GM13977 (cell line): ENCODE data around the gene TMCC3.
A peak's percentile ranks its signal among the peaks of the same experiment; 100 is the strongest.

ENCODE experiments used
- DNase-seq: peaks from one replicate; pipeline ENCODE4 v3.0.0; 2012; ENCODE audit warnings: low spot score
- in situ Hi-C: fragments of 300-500 bp; cut with MboI; formaldehyde crosslinking; loops from one replicate; pipeline ENCODE4 v1.12.0; 2022; ENCODE audit warnings: low sequenced_read_pairs, low pct_unique_long_range_greater_than_20kb, mixed read lengths, inconsistent platforms; ENCODE audit not compliant: unreplicated experiment
- TF ChIP-seq, protein P1 (sequence below): IDR thresholded peaks from 2 replicates; pipeline ENCODE4 v1.5.1; 2012; ENCODE audit warnings: mild to moderate bottlenecking, control low read depth; ENCODE audit not compliant: insufficient read depth; ENCODE audit errors: extremely low read depth, missing control alignments

TMCC3 gene

DNA sequence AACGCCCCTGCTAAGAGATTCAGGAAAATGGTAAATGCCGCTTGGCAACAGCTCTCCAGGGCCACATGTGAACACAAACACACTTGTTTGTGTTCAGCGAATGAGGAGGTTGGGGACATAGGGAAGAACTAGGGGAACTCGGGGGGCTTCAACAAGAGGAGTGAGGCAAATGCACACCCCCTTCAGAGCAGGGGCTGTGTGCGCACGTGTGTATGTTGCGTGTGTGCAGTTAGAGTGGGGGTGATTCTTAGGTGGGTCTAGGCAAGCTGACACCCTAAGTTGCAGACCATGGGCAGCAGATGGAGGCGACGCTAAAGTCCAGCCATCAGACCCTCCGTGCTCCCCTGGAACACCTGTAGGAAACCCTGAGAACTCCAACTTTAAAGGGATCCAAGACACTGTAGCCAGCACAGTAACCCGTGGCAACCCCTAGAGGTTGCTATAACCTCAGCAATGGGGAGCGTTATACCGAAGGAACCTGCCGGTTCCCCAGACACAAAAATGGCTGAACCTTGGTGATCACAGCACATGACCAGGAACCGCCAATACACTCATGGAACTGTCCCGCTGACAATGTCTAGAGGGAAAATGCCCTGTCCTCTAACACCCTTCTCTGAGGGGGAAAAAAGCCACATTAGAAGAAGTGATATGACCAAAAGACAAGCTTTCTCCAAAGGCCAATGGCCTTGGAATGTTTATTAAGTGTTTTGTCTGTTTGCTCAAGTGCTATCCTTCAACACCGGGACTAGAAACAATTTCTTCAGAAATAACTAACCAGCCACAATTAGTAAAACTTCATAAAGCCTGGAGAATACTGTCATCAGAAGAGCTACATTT, 104.2 kb downstream of the TMCC3 start:
- DNase-seq = peak; percentile 77
- in situ Hi-C loops = no loop called here
- TF ChIP-seq, protein P1, sequence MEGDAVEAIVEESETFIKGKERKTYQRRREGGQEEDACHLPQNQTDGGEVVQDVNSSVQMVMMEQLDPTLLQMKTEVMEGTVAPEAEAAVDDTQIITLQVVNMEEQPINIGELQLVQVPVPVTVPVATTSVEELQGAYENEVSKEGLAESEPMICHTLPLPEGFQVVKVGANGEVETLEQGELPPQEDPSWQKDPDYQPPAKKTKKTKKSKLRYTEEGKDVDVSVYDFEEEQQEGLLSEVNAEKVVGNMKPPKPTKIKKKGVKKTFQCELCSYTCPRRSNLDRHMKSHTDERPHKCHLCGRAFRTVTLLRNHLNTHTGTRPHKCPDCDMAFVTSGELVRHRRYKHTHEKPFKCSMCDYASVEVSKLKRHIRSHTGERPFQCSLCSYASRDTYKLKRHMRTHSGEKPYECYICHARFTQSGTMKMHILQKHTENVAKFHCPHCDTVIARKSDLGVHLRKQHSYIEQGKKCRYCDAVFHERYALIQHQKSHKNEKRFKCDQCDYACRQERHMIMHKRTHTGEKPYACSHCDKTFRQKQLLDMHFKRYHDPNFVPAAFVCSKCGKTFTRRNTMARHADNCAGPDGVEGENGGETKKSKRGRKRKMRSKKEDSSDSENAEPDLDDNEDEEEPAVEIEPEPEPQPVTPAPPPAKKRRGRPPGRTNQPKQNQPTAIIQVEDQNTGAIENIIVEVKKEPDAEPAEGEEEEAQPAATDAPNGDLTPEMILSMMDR = peak; percentile 58

DNA sequence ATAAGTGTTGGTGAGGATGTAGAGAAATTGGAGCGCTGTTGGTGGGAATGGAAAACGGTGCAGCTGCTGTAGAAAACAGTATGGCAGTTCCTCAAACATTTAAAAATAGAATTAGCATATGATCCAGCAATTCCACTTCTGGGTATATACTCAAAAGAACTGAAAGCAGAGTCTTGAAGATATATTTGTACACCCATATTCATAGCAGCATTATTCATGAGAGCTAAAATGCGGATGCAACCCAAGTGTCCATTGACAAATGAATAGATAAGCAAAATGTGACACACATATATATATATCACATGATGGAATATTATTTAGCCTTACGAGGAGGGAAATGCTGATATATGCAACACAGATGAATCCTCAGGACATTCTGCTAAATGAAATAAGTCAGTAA, 106.0 kb downstream of the TMCC3 start:
- no peak for DNase-seq
- TF ChIP-seq, protein P1 = no peak
- in situ Hi-C loops = no loop called here

DNA sequence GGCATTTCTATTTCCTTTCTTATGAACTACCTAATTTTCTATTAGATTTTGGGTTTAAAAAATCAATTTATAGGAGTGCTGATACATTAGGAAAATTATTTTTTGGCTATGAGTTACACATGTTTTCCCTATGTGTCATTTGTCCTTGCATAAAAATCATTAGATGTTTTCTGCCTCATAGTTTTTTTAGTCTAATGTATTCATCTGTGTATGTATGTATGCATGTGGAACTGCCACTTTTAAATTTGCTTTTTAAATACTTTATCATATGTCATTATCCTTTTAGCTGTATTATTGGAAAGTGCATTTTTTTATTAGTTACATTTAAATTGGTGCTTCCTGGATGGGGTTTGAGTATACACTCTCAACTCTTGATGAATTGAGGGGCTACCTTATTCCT, 112.0 kb downstream of the TMCC3 start:
- in situ Hi-C loops = loop anchor here (10.0 kb wide), 1 partner anchor 214 kb away; no protein-coding TSS in a partner anchor
- DNase-seq = no peak
- TF ChIP-seq, protein P1 = no peak

DNA sequence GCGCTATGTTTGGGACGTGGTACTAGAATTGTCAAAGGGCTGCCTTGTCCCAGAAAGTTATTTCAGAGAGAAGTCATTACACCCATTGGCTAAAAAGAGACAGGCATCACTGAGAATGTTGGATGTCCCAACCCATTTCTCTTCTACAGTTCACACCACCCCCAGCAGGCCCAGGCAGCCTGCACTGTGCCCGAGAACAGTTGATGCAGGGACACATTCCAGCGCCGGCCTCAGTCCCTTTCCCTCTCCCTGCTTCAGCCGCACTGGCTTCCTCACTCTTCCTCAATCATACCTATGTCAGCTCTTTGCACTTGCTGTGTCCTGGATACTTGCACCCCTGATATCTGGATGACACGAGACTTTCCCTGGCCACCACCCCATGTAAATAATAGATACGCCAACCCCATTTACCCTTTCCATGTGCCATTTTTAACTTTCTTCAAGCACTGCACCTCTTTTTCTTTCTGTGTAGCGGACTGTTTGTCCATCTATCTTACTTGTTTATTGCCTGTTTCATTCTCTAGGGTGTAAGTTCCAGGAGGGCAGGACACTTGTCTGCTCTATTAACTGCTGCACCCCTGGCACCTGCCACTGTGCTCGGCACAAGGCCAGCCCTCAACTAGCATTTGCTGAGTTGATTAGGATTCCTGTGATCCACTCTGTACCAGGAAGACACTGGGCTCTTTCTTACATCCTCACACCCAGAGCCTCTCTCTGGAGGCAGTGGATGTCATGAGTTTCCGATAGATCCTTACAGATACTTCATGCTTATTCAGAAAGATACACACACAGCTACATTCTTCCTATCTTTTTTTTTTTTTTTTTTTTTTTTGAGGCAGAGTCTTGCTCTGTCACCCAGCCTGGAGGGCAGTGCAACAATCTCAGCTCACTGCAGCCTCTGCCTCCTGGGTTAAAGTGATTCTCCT, 114.1 kb downstream of the TMCC3 start:
- in situ Hi-C loops = loop anchor here (10.0 kb wide), 1 partner anchor 212 kb away; no protein-coding TSS in a partner anchor
- DNase-seq = no peak
- TF ChIP-seq, protein P1 = no peak

DNA sequence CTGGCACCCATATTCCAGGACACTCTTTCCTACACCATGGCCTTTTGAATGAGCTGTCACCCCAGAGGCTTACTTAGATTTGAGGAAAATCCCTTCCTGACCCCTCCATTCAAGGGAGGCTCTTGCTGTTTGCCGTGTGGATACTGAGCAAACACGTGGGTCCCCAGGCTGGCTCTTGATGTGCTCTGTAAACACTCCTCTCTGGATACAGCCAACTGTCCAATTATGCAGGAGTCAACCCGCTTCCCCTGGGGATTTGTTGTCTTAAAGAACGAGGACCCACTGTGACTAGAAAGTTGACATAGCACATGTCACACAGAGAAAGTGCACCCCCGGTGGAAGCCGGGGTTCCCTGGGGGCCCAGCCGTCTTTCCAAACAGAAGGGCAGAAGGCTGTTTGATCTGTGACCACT, 114.8 kb downstream of the TMCC3 start:
- in situ Hi-C loops = loop anchor here (10.0 kb wide), 1 partner anchor 211 kb away; no protein-coding TSS in a partner anchor
- no peak for DNase-seq

More for the DNA sequence above, 114.8 kb downstream of the TMCC3 start:
- TF ChIP-seq, protein P1 = no peak
